Erythroblast (primary cell): ENCODE results near the gene GYG2.

Experiments used
- GATA1 ChIP-seq: IDR thresholded peaks from 2 replicates; pipeline ENCODE4 v1.6.1; 2011; ENCODE audit warnings: low read depth, mild to moderate bottlenecking, control low read depth, low read length, moderate library complexity
- POLR2A ChIP-seq: IDR thresholded peaks from 2 replicates; pipeline ENCODE4 v1.6.1; 2011; ENCODE audit warnings: mild to moderate bottlenecking, low read length

DNA sequence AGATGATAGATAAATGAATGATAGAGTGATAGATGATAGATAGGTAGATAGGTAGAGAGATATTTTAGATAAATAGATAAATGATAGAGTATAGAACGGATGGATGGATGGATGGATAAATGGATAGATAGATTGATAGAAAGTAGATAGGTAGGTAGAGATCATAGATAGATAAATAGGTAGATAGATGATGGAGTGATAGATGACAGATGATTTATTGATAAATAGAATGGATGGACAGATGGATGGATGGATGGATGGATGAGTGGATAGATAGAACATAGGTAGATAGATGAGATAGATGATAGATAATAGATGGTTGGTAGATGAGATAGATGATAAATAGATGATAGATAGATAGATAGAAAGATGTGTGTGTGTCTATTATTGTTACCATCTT is 50.9 kb downstream of the GYG2 start:
- TF ChIP-seq POLR2A (no peak), GATA1 (no peak)
